CD4-positive, CD25-positive, alpha-beta regulatory T cell (primary cell): ENCODE measurements around the gene PBX1. TPM values are rescaled to one million over a fixed set of nuclear protein-coding genes. Genes with fewer than 3 reads are reported as not detected.
"Not testable (repeated sequence)": the region's sequence is repeated elsewhere in the genome, so short reads cannot be mapped to it uniquely, and the experiment has no call there.

Source experiments
- ATAC-seq, 2 donors: fragments of 150-1000 bp; cut with Tn5 transposase; one replicate each; pipeline ENCODE4 v1.10.0; 2021; ENCODE audit warnings: low read depth in 2 of 2, moderate number of reproducible peaks in 2 of 2, moderate library complexity in 1 of 2
- DNase-seq, 3 donors: peaks; one replicate each; pipeline versions ENCODE4 v3.0.0 to v3.0.0-alpha.2; 2012 to 2022; ENCODE audit warnings: mixed read lengths in 1 of 3
- H3K27ac ChIP-seq: one replicate; pipeline ENCODE4 v1.7.0; 2013; ENCODE audit warnings: mild to moderate bottlenecking, low read length; ENCODE audit not compliant: insufficient read depth, poor library complexity, severe bottlenecking
- H3K27me3 ChIP-seq: one replicate; pipeline ENCODE4 v1.7.0; 2013; ENCODE audit warnings: low read length; ENCODE audit not compliant: control insufficient read depth, insufficient read depth
- H3K36me3 ChIP-seq: one replicate; pipeline ENCODE4 v1.7.0; 2013; ENCODE audit warnings: mild to moderate bottlenecking, low read length, moderate library complexity; ENCODE audit not compliant: control insufficient read depth, insufficient read depth
- H3K4me1 ChIP-seq: 2 replicates; pipeline ENCODE4 v1.7.0; 2013; ENCODE audit warnings: mild to moderate bottlenecking, low read length; ENCODE audit not compliant: insufficient read depth, control insufficient read depth, poor library complexity, severe bottlenecking
- H3K4me3 ChIP-seq: one replicate; pipeline ENCODE4 v1.7.0; 2013; ENCODE audit warnings: low read depth, mild to moderate bottlenecking, low read length, moderate library complexity
- H3K9me3 ChIP-seq, 2 experiments: 1 replicate in 1 of 2; 2 replicates in 1 of 2; pipeline ENCODE4 v1.7.0; 2013; ENCODE audit warnings: low read length in 2 of 2, mild to moderate bottlenecking in 1 of 2, moderate library complexity in 1 of 2; ENCODE audit not compliant: control insufficient read depth in 2 of 2
- H3K27ac Mint-ChIP-seq, 3 donors: one replicate each; pipeline ENCODE4 v1.8.0; 2020 to 2022; ENCODE audit warnings: mild to moderate bottlenecking in 3 of 3, mixed read lengths in 3 of 3, moderate library complexity in 2 of 3
- H3K27me3 Mint-ChIP-seq: one replicate; pipeline ENCODE4 v1.8.0; 2022; ENCODE audit warnings: mild to moderate bottlenecking, mixed read lengths
- H3K36me3 Mint-ChIP-seq: one replicate; pipeline ENCODE4 v1.8.0; 2020; ENCODE audit warnings: mixed read lengths
- H3K4me1 Mint-ChIP-seq, 4 donors: one replicate each; pipeline ENCODE4 v1.8.0; 2020 to 2022; ENCODE audit warnings: mixed read lengths in 4 of 4, mild to moderate bottlenecking in 1 of 4
- H3K4me3 Mint-ChIP-seq, 4 donors: one replicate each; pipeline ENCODE4 v1.8.0; 2020 to 2022; ENCODE audit warnings: mild to moderate bottlenecking in 4 of 4, mixed read lengths in 4 of 4, moderate library complexity in 3 of 4
- H3K9me3 Mint-ChIP-seq, 7 donors: one replicate each; pipeline ENCODE4 v1.8.0; 2020 to 2022; ENCODE audit warnings: mixed read lengths in 7 of 7, mild to moderate bottlenecking in 3 of 7, moderate library complexity in 2 of 7
- polyA plus RNA-seq, 4 donors: library from polyadenylated mRNA; unstranded; fragments of 300-500 nt; fragmentation: Illumina TruSeq; gene quantifications; one replicate each; pipeline ENCODE4 v1.2.3, GENCODE V29; 2021
- total RNA-seq: library from RNA; stranded (reverse); gene quantifications from one replicate; pipeline ENCODE4 v1.2.3, GENCODE V29; 2022

PBX1 gene
- total and polyA plus RNA-seq, 5 donors from 2014 or later = 0.03 to 1.7 (median 0.10) TPM; not detected in 2

- no peak overlapping the region for H3K4me3 Mint-ChIP-seq
- no peaks in the 10 kb centered on the region for H3K27me3 Mint-ChIP-seq
- H3K9me3 ChIP-seq = no peaks in the 10 kb centered on the region
- H3K4me3 ChIP-seq = no peak overlapping the region
- no peaks in the 10 kb centered on the region for H3K36me3 Mint-ChIP-seq
- H3K9me3 Mint-ChIP-seq = peaks cover 2 to 7% (median 4%) of the 10 kb centered on the region in 7 donors
- no peak overlapping the region for H3K27ac ChIP-seq
- ATAC-seq (no peak), DNase-seq (no peak)
- H3K27ac Mint-ChIP-seq = peak overlapping the region in 1 of 3 donors; percentile 63
- H3K4me1 Mint-ChIP-seq = no peaks in the 10 kb centered on the region
- H3K4me1 ChIP-seq = no peaks in the 10 kb centered on the region
- H3K27me3 ChIP-seq = no peaks in the 10 kb centered on the region
- no peaks in the 10 kb centered on the region for H3K36me3 ChIP-seq
Observed at GRCh38 chr1:164650531-164650930, 91.5 kb downstream of the PBX1 start.

GRCh38 chr1:164651351-164651951 is 92.5 kb downstream of the PBX1 start:
- DNase-seq = no peak
- Histone ChIP-seq H3K27ac (no peak overlapping the region), H3K36me3 (no peaks in the 10 kb centered on the region), H3K27me3 (no peaks in the 10 kb centered on the region), H3K9me3 (no peaks in the 10 kb centered on the region), H3K4me1 (no peaks in the 10 kb centered on the region), H3K4me3 (no peak overlapping the region)
- Mint-ChIP-seq H3K27ac (no peak overlapping the region), H3K4me1 (no peaks in the 10 kb centered on the region), H3K27me3 (no peaks in the 10 kb centered on the region), H3K9me3 (peaks cover 2 to 7% (median 5%) of the 10 kb centered on the region in 7 donors), H3K36me3 (no peaks in the 10 kb centered on the region), H3K4me3 (no peak overlapping the region)
- no peak for ATAC-seq

GRCh38 chr1:164652969-164653368 is 94.0 kb downstream of the PBX1 start:
- not testable (repeated sequence) for H3K9me3 Mint-ChIP-seq, H3K36me3 Mint-ChIP-seq, DNase-seq, H3K4me3 ChIP-seq, H3K9me3 ChIP-seq, H3K4me1 ChIP-seq, H3K27me3 Mint-ChIP-seq, H3K27me3 ChIP-seq, H3K4me1 Mint-ChIP-seq, H3K27ac ChIP-seq, H3K4me3 Mint-ChIP-seq, H3K36me3 ChIP-seq, ATAC-seq
- H3K27ac Mint-ChIP-seq = peak overlapping the region in 1 of 3 donors; percentile 77

GRCh38 chr1:164653705-164654104 is 94.7 kb downstream of the PBX1 start:
- Histone ChIP-seq H3K27me3 (no peaks in the 10 kb centered on the region), H3K27ac (no peak overlapping the region), H3K4me1 (no peaks in the 10 kb centered on the region), H3K9me3 (no peaks in the 10 kb centered on the region), H3K36me3 (no peaks in the 10 kb centered on the region), H3K4me3 (no peak overlapping the region)
- Mint-ChIP-seq H3K27me3 (no peaks in the 10 kb centered on the region), H3K4me3 (no peak overlapping the region), H3K9me3 (peaks cover 2 to 9% (median 5%) of the 10 kb centered on the region in 7 donors), H3K4me1 (no peaks in the 10 kb centered on the region), H3K27ac (no peak overlapping the region), H3K36me3 (no peaks in the 10 kb centered on the region)
- DNase-seq (no peak), ATAC-seq (no peak)

GRCh38 chr1:164654200-164654599 is 95.2 kb downstream of the PBX1 start:
- Histone ChIP-seq H3K4me3 (no peak overlapping the region), H3K4me1 (no peaks in the 10 kb centered on the region), H3K27ac (no peak overlapping the region), H3K36me3 (no peaks in the 10 kb centered on the region), H3K9me3 (no peaks in the 10 kb centered on the region), H3K27me3 (no peaks in the 10 kb centered on the region)
- H3K36me3 Mint-ChIP-seq = no peaks in the 10 kb centered on the region
- no peaks in the 10 kb centered on the region for H3K4me1 Mint-ChIP-seq
- H3K4me3 Mint-ChIP-seq = no peak overlapping the region
- H3K27ac Mint-ChIP-seq = no peak overlapping the region
- H3K27me3 Mint-ChIP-seq = no peaks in the 10 kb centered on the region
- ATAC-seq (no peak), DNase-seq (no peak)
- peaks cover 2 to 9% (median 5%) of the 10 kb centered on the region in 7 donors for H3K9me3 Mint-ChIP-seq

GRCh38 chr1:164658864-164659263 is 99.9 kb downstream of the PBX1 start:
- Histone ChIP-seq H3K4me3 (no peak overlapping the region), H3K27me3 (no peaks in the 10 kb centered on the region), H3K36me3 (no peaks in the 10 kb centered on the region), H3K9me3 (no peaks in the 10 kb centered on the region), H3K27ac (no peak overlapping the region), H3K4me1 (no peaks in the 10 kb centered on the region)
- no peaks in the 10 kb centered on the region for H3K36me3 Mint-ChIP-seq
- peaks cover 0 to 2% (median 1%) of the 10 kb centered on the region in 4 donors for H3K4me1 Mint-ChIP-seq
- DNase-seq (no peak), ATAC-seq (no peak)
- H3K4me3 Mint-ChIP-seq = no peak overlapping the region
- no peak overlapping the region for H3K27ac Mint-ChIP-seq
- H3K27me3 Mint-ChIP-seq = no peaks in the 10 kb centered on the region
- peaks cover 0 to 13% (median 5%) of the 10 kb centered on the region in 7 donors for H3K9me3 Mint-ChIP-seq

GRCh38 chr1:164659621-164660411 is 100.8 kb downstream of the PBX1 start:
- Mint-ChIP-seq H3K36me3 (no peaks in the 10 kb centered on the region), H3K27me3 (no peaks in the 10 kb centered on the region), H3K27ac (peak overlapping the region in 1 of 3 donors; percentile 61), H3K4me1 (peaks cover 0 to 2% (median 1%) of the 10 kb centered on the region in 4 donors), H3K4me3 (no peak overlapping the region), H3K9me3 (peaks cover 0 to 16% (median 2%) of the 10 kb centered on the region in 7 donors)
- H3K36me3 ChIP-seq = no peaks in the 10 kb centered on the region
- H3K4me3 ChIP-seq = no peak overlapping the region
- H3K27ac ChIP-seq = no peak overlapping the region
- ATAC-seq = no peak
- no peaks in the 10 kb centered on the region for H3K27me3 ChIP-seq
- H3K4me1 ChIP-seq = no peaks in the 10 kb centered on the region
- H3K9me3 ChIP-seq = no peaks in the 10 kb centered on the region
- DNase-seq = no peak

GRCh38 chr1:164660412-164660772 is 101.4 kb downstream of the PBX1 start:
- H3K36me3 Mint-ChIP-seq = no peaks in the 10 kb centered on the region
- Histone ChIP-seq H3K4me1 (no peaks in the 10 kb centered on the region), H3K36me3 (no peaks in the 10 kb centered on the region), H3K4me3 (no peak overlapping the region), H3K27me3 (no peaks in the 10 kb centered on the region), H3K9me3 (no peaks in the 10 kb centered on the region), H3K27ac (no peak overlapping the region)
- H3K4me1 Mint-ChIP-seq = peaks cover 0 to 2% (median 1%) of the 10 kb centered on the region in 4 donors
- no peak overlapping the region for H3K4me3 Mint-ChIP-seq
- H3K9me3 Mint-ChIP-seq = peaks cover 0 to 16% (median 2%) of the 10 kb centered on the region in 7 donors
- H3K27ac Mint-ChIP-seq = no peak overlapping the region
- ATAC-seq (peak; percentile 39 to 43), DNase-seq (peak in 2 of 3 donors; percentile 5 to 43)
- no peaks in the 10 kb centered on the region for H3K27me3 Mint-ChIP-seq
